ENCODE results near the gene GULP1.

GULP1 gene

GRCh38 chr2:188326669-188327301, 35.1 kb downstream of the GULP1 start:
- DNase-seq, result no peak

DNA sequence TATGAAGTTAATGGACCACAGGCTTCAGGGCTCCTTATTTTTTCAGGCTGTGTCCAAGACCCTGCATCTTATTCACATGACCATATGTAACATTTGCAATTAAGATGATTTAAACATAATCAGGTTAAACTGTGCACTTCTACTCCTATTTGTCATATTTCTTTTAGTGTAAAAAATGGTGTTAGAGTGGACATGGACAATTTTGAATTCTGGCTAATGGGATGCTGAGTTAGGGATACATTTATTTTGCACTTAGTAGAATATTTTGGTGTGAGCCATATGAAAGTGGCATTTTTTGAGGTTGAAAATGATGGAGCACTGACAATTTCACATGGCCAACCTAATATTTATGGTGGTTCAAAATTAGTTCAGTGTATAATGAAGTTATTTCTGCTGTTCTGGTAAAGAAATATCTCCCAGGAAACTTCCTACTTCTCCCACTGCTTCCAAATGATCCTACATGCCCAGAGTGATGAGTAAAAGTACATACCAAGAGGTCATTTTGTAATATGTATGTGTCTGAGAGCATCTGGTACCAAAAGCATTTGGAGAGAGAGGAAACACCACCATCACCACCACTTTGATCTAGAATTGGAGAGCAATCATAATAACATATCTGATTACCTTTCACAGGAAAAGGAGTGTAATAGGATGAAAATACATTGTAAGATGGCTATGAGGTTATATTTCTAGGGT, 36.0 kb downstream of the GULP1 start:
- DNase-seq, result no peak

GRCh38 chr2:188328419-188328818, 36.7 kb downstream of the GULP1 start:
- DNase-seq, result no peak

DNA sequence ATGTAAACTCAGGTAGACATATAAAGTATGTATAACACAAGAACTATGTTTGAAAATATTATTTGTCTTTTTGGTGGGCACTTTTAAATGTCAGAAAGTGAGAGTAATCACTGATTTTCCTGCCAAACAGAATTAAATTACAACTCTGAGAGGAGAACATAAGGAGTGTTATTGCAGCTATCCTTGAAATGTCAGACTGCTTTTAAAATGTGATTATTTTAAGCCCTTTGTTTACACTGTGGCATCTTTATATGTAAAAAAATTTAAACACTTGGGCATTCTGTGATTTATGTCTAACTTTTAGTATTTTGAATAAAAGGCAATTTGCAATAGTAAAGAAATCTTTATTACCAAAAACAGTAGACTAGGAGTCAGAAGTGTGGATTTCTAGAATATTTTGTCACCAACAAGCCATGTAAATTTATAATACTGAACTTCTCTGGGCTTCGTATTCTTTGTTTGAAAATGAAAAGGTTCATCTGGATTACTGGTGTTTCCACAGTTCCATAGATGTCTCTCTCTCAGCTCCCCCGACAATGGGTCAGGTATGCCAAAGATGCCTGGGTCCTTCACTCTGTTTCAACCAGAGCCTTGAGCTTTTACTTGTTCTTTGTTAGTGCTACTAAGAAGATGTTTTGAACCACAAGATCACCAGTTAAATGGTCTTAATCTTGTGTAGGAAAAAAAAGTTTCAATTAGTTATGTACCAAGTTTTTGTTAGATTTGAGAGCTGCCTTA, 38.8 kb downstream of the GULP1 start:
- no peak for DNase-seq

DNA sequence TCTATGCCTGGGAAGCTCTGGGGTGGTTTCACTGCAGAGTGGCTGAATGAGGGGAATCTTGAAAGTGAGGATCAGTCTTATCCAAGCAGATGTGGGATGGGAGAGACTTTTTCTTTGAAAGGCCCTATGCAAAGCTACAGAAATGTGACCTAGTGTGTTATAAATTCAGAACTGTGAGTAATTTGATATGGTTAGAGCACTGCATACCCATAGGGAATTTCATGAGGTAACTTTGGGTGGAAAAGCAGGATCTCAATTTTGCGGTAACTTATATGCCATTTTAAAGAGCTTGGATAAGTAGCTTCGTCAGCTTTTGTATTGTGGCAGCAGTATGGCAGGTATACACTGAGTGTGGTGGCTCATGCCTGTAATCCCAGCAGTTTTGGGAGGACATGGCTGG, 40.9 kb downstream of the GULP1 start:
- DNase-seq, result no peak

GRCh38 chr2:188333751-188334524, 42.3 kb downstream of the GULP1 start:
- no peak for DNase-seq

DNA sequence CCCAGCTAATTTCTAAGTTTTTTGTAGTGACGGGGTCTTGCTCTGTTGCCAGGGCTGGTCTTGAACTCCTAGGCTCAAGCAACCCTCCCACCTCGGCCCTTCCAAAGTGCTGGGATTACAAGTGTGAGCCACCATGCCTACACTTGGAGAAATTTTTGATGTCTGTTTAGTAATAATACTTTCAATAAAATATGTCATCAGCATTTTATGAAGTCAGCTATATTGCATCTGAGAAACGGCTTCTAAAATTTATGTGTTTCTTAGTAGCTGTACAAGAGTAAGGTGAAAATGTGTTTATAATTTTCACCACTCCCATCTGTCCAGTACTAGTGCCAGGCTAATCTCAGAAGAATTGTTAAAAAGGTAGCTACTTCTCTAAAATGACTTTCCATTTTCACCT, 46.8 kb downstream of the GULP1 start:
- no peak for DNase-seq

- no peak for DNase-seq
Measured at GRCh38 chr2:188340257-188340656, 48.6 kb downstream of the GULP1 start.

DNA sequence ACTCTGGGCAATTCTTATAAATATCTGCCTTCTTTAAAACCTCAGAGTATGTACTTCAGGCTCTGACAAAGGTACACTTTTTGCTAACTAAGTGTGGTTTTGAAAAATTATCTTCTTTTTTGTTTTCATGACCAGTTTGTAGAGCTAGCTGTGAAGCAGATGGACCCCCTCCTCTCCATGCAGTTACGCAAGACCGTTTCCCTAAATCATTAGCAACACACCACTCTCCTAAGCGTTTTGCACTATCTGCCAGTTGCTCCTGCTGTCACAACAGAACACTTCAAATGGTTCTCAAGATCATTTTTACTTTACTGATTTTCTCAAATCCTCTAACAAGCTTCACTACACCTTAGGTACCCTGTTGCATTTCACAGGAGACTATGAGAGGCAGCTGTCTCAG, 53.3 kb downstream of the GULP1 start:
- DNase-seq, result no peak

DNA sequence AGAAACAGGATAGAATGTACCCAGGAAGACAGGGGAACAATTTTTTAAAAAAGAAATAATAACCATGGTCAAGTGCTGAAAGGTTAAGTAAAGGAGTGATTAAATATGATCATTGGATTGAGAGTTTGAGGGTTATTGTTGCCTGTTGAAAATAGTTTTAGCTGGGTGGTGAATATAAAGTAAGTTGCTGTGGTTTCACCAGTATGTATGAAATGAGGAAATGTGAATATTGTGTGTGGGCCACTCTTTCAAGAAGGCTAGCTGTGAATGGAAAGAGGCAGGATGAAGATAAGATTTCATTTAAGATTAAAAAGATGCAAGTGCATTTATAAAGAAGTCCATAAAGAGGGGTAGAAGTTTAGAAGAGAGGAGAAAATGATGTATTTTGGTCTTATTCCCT, 53.8 kb downstream of the GULP1 start:
- no peak for DNase-seq

- DNase-seq, result no peak
Measured at GRCh38 chr2:188345831-188346458, 54.3 kb downstream of the GULP1 start.

- no peak for DNase-seq
Measured at GRCh38 chr2:188349019-188349418, 57.3 kb downstream of the GULP1 start.

- no peak for DNase-seq
Measured at GRCh38 chr2:188353282-188353681, 61.6 kb downstream of the GULP1 start.

- no peak for DNase-seq
Measured at GRCh38 chr2:188360485-188361263, 69.0 kb downstream of the GULP1 start.

DNA sequence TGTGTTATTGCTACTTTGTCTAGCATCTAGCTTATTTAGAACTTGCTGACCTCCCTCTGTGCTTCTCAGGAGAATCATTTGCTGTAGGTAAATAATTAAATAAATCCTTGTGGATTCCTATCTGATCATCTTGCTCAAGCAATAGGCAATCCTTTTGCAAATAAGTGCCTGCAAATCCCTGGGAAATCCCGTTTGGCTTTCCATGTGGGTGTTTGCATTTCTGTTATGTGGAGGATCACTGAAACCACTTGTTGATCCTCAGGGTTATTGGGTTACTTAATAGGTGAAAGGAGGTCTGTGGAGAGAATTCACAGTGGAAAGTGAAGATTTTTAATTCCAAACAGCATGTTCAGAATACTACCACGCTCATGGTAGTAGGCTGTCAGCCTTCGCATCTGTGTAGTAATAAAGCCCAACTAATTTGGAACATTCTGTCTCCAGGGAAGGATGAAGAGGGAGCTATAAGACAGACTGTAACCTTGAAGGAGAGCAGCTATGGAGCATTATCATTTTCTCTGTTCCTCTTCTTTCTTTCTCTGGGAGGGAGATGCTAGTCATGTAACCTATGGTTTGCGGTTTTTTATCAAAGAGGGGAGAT, 72.5 kb downstream of the GULP1 start:
- DNase-seq, result no peak

- DNase-seq, result no peak
Measured at GRCh38 chr2:188365058-188365641, 73.5 kb downstream of the GULP1 start.

DNA sequence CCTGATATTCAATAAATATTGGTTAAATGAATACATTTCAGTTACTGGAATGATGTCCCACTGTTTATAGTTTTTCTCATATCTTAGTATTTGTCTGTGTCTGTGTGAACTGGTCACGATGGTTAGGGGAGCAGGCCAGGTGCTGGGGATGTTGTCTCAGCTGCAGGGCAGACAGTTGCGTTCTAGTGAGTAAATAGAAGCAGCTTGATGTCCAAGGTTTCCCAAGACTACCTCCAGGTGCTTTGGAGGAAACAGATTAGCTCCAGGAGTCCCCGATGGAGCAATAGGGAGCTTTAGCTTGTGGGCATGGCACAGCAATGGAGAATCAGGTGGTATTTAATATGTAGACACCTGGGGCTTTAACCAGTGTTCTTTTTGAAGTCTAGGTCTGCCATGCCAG, 75.5 kb downstream of the GULP1 start:
- DNase-seq, result no peak

DNA sequence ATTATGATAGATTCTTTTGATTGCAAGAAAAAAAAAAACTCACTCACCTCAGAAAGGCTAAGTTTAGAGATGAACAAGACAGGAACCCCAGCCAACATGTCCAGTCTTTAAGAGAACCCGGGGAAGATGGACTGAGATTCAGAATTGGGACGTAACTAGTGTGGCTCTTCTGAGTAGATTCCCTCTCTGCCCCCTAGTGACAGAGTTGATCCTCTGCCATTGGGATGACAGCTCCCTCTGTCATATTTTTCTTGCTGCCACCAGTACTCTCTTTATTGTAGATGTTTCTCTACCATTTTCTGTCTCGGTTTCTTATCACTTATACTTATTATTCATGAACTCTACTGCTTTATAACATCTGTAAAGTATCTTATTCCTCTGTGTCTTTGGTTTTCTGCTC, 77.7 kb downstream of the GULP1 start:
- no peak for DNase-seq

GRCh38 chr2:188378371-188378950, 86.8 kb downstream of the GULP1 start:
- DNase-seq, result no peak

DNA sequence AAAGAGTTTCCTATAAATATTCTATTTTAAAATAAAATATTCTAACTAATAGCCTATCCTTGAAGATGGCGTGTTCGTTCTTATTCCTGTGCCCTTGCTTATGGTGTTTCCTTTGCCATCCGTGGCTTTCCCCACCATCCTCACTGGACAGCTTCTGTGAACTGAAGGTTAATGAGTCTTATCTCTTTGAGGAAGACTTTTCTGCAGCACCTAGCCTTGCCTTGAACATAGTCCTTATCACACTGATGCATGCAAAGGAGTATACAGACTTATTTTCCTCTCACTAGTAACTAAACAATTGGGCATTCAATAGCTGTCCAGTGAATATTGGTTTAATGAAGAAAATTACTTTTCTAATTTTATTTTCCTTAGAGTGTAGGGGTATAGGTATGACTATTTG, 88.1 kb downstream of the GULP1 start:
- DNase-seq, result no peak

GRCh38 chr2:188380280-188380679, 88.6 kb downstream of the GULP1 start:
- no peak for DNase-seq

Data from activated CD4-positive, CD25-positive, alpha-beta regulatory T cell (primary cell).